Keratinocyte (primary cell): Measurements from ENCODE around the gene STX16. TPM values are rescaled to one million over a fixed set of nuclear protein-coding genes. Genes with fewer than 3 reads are reported as not detected.
A peak's percentile ranks its signal among the peaks of the same experiment; 100 is the strongest.

ENCODE experiments used
- DNase-seq: peaks from one replicate; pipeline ENCODE4 v3.0.0-alpha.2; 2011; ENCODE audit warnings: low read depth, missing footprints, low spot score
- FAIRE-seq: peaks from 2 replicates; lab custom pipeline; 2011; peaks lifted over from hg19 to GRCh38; lab: Jason Lieb, UNC
- H2AFZ ChIP-seq: 2 replicates; pipeline ENCODE4 v1.6.0; 2012; ENCODE audit warnings: low read length, control low read depth, inconsistent platforms; ENCODE audit not compliant: control insufficient read depth
- H3K27ac ChIP-seq: 2 replicates; pipeline ENCODE4 v1.5.1; 2011; ENCODE audit warnings: low read length; ENCODE audit not compliant: control insufficient read depth, insufficient read depth
- H3K27me3 ChIP-seq: 3 replicates; pipeline ENCODE4 v1.6.0; 2011; ENCODE audit warnings: low read length; ENCODE audit not compliant: control insufficient read depth, insufficient read depth; ENCODE audit errors: extremely low read depth
- H3K36me3 ChIP-seq, 2 experiments: 2 replicates in 1 of 2; 3 replicates in 1 of 2; pipeline ENCODE4 v1.5.1; 2011; ENCODE audit warnings: low read length in 2 of 2, mild to moderate bottlenecking in 1 of 2; ENCODE audit not compliant: control insufficient read depth in 2 of 2, insufficient read depth in 2 of 2; ENCODE audit errors: extremely low read depth in 1 of 2
- H3K4me1 ChIP-seq: 3 replicates; pipeline ENCODE4 v1.5.1; 2011; ENCODE audit warnings: low read length; ENCODE audit not compliant: control insufficient read depth, insufficient read depth; ENCODE audit errors: extremely low read depth
- H3K4me2 ChIP-seq: 3 replicates; pipeline ENCODE4 v1.6.0; 2011; ENCODE audit warnings: low read depth, low read length; ENCODE audit not compliant: control insufficient read depth, insufficient read depth; ENCODE audit errors: extremely low read depth
- H3K4me3 ChIP-seq, 3 experiments: fragments of 200-600 bp in 1 of 3; sonication (generic) in 1 of 3; 2 replicates in 2 of 3; 3 replicates in 1 of 3; pipeline ENCODE4 v1.5.1; 2011 to 2016; ENCODE audit warnings: low read length in 3 of 3, mild to moderate bottlenecking in 3 of 3, control low read depth in 2 of 3, inconsistent platforms in 1 of 3, low read depth in 1 of 3, mixed read lengths in 1 of 3, mixed run types in 1 of 3, moderate library complexity in 1 of 3; ENCODE audit not compliant: control insufficient read depth in 2 of 3, insufficient read depth in 2 of 3; ENCODE audit errors: extremely low read depth in 1 of 3
- H3K79me2 ChIP-seq: 2 replicates; pipeline ENCODE4 v1.6.0; 2012; ENCODE audit warnings: low read length; ENCODE audit not compliant: control insufficient read depth, insufficient read depth
- H3K9ac ChIP-seq: 3 replicates; pipeline ENCODE4 v1.6.0; 2011; ENCODE audit warnings: low read length; ENCODE audit not compliant: control insufficient read depth, insufficient read depth; ENCODE audit errors: extremely low read depth
- H3K9me1 ChIP-seq: 3 replicates; pipeline ENCODE4 v1.6.0; 2011; ENCODE audit warnings: low read length; ENCODE audit not compliant: control insufficient read depth, insufficient read depth; ENCODE audit errors: extremely low read depth
- H3K9me3 ChIP-seq: 2 replicates; pipeline ENCODE4 v1.5.1; 2012; ENCODE audit warnings: low read depth, low read length; ENCODE audit not compliant: control insufficient read depth
- H4K20me1 ChIP-seq: 3 replicates; pipeline ENCODE4 v1.6.0; 2011; ENCODE audit warnings: low read length; ENCODE audit not compliant: control insufficient read depth, insufficient read depth; ENCODE audit errors: extremely low read depth
- EZH2 ChIP-seq: IDR thresholded peaks from one replicate; pipeline ENCODE4 v1.6.1; 2012; ENCODE audit warnings: inconsistent platforms, mild to moderate bottlenecking, low read length, moderate library complexity
- dilution Hi-C: fragments of 300-500 bp; cut with MboI; formaldehyde crosslinking; loops from one replicate; pipeline ENCODE4 v1.7.0; 2020; ENCODE audit warnings: low sequenced_read_pairs; ENCODE audit not compliant: extremely low pct_ligation_motif_present
- polyA plus RNA-seq, 5 experiments: library from polyadenylated mRNA; depleted of rRNA in 3 of 5; stranded (reverse) in 3 of 5; stranded (forward) in 1 of 5; unstranded in 1 of 5; fragments of >200 nt; gene quantifications; 1 replicate in 1 of 5; 2 replicates in 3 of 5; 3 replicates in 1 of 5; pipeline versions ENCODE4 v1.2.1 to v1.2.3, GENCODE V29; 2011 to 2012; ENCODE audit warnings: missing spikeins in 2 of 5, low read depth in 1 of 5, low replicate concordance in 1 of 5
- TF ChIP-seq, protein P1 (sequence below), 3 experiments: IDR thresholded peaks in 1 of 3; conservative IDR thresholded peaks in 1 of 3; optimal IDR thresholded peaks in 1 of 3; 2 replicates in 2 of 3; 3 replicates in 1 of 3; pipeline versions ENCODE3 to v1.5.1; 2011; ENCODE audit warnings: low read length in 3 of 3, mild to moderate bottlenecking in 3 of 3, moderate library complexity in 2 of 3, control low read depth in 1 of 3, inconsistent platforms in 1 of 3; ENCODE audit not compliant: insufficient read depth in 2 of 3; ENCODE audit errors: extremely low read depth in 1 of 3

Gene STX16
- polyA plus RNA-seq, 1 donor (not counting 4 experiments of a cell fraction or from before 2014, with no cell fraction given), result 69.7 TPM

DNA sequence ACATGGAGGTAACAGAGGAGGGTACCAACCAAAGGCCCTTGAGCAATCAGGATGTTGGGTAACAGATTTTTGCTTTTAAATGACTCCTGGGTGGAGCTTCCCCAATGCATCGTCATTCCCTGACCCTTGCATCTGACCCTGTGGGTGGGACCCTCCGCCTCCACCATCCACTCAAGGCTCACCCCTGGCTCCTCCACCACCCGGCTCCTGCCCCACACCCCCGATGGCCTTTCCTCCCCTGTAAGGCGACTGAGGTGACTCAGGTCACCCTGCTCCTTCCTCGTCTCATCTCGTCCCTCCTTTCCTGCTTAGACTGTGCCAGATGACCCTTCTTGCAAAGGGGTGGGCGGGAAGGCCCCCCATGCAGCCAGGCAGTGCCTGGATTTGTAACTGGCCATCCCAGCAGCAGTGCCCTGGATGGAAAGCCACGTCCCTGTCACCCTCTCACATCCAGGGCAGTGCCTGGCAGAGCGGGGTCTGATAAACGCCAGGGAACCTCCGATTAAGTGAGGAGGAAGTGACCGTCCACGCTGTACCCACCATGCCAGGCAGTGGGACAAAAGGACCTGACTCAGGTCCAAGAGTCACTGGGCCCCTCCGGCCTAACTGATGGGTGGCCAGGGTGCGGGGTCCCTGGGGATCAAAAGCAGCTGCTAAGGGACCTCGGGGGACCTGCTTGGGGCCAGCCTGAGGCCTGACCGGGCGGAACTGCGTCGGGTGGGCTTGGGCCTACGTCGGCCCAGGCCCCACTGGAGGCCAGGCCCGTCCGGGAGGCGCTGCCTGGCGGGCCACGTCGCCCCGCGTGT, 40.9 kb downstream of the STX16 start:
- Histone ChIP-seq H3K4me3 (no peak overlapping the region), H3K9ac (peak overlapping the region; percentile 58), H3K79me2 (no peaks in the 10 kb centered on the region), H3K9me3 (no peaks in the 10 kb centered on the region), H3K27me3 (no peaks in the 10 kb centered on the region), H4K20me1 (no peaks in the 10 kb centered on the region), H2AFZ (peak overlapping the region; percentile 46), H3K27ac (peak overlapping the region; percentile 13), H3K9me1 (no peaks in the 10 kb centered on the region), H3K4me1 (peaks cover 10% of the 10 kb centered on the region), H3K4me2 (peak overlapping the region; percentile 17), H3K36me3 (peaks cover 0 to 2% of the 10 kb centered on the region in 2 experiments)
- dilution Hi-C loops, result no loop called here
- DNase-seq, result no peak
- TF ChIP-seq EZH2, result no peak
- TF ChIP-seq, protein P1, sequence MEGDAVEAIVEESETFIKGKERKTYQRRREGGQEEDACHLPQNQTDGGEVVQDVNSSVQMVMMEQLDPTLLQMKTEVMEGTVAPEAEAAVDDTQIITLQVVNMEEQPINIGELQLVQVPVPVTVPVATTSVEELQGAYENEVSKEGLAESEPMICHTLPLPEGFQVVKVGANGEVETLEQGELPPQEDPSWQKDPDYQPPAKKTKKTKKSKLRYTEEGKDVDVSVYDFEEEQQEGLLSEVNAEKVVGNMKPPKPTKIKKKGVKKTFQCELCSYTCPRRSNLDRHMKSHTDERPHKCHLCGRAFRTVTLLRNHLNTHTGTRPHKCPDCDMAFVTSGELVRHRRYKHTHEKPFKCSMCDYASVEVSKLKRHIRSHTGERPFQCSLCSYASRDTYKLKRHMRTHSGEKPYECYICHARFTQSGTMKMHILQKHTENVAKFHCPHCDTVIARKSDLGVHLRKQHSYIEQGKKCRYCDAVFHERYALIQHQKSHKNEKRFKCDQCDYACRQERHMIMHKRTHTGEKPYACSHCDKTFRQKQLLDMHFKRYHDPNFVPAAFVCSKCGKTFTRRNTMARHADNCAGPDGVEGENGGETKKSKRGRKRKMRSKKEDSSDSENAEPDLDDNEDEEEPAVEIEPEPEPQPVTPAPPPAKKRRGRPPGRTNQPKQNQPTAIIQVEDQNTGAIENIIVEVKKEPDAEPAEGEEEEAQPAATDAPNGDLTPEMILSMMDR (optimal IDR thresholded peaks at IDR 0.05 in 1 of 3, IDR thresholded peaks at IDR 0.05 in 1 of 3, conservative IDR thresholded peaks at IDR 0.05 in 1 of 3; ENCODE audit: extremely low read depth in 1 of 3, insufficient read depth in 2 of 3, low read length in 3 of 3), result no peak
- no peak for FAIRE-seq

- H3K36me3 ChIP-seq, result peaks cover 0 to 2% of the 10 kb centered on the region in 2 experiments
- H3K4me3 ChIP-seq, result peak within 1 kb of the TSS; percentile 23 to 52 (median 31)
- H3K4me2 ChIP-seq, result peak within 1 kb of the TSS; percentile 49
- no peaks in the 10 kb centered on the region for H4K20me1 ChIP-seq
- H3K9me3 ChIP-seq, result no peaks in the 10 kb centered on the region
- peak within 1 kb of the TSS; percentile 67 for H3K9ac ChIP-seq
- TF ChIP-seq, protein P1 (optimal IDR thresholded peaks at IDR 0.05 in 1 of 3, IDR thresholded peaks at IDR 0.05 in 1 of 3, conservative IDR thresholded peaks at IDR 0.05 in 1 of 3; ENCODE audit: extremely low read depth in 1 of 3, insufficient read depth in 2 of 3, low read length in 3 of 3), result peak in 1 of 3 experiments; percentile 47
- no peak for TF ChIP-seq EZH2
- H3K9me1 ChIP-seq, result no peaks in the 10 kb centered on the region
- H3K79me2 ChIP-seq, result no peaks in the 10 kb centered on the region
- H3K27ac ChIP-seq, result peak within 1 kb of the TSS; percentile 13
- peak within 1 kb of the TSS; percentile 46 for H2AFZ ChIP-seq
- DNase-seq, result no peak
- H3K27me3 ChIP-seq, result no peaks in the 10 kb centered on the region
- no peak for FAIRE-seq
- H3K4me1 ChIP-seq, result peaks cover 10% of the 10 kb centered on the region
- dilution Hi-C loops, result no loop called here
Measured at GRCh38 chr20:58692579-58693225, 41.6 kb downstream of the STX16 start, which contains the start of gene NPEPL1. NPEPL1 (plus strand) TSS chr20:58692800; CDS start chr20:58692901, 101 bp downstream.
